Stimulated activated CD8-positive, alpha-beta memory T cell treated with anti-CD3 and anti-CD28 coated beads, Interleukin-2, amount 100 ng/mL, for 48 hours (primary cell): ENCODE data around the gene DND1.
"Not testable (repeated sequence)": the region's sequence is repeated elsewhere in the genome, so short reads cannot be mapped to it uniquely, and the experiment has no call there.

Experiments used
- DNase-seq, 2 donors: peaks; one replicate each; pipeline ENCODE4 v3.0.0-alpha.2; 2020; ENCODE audit warnings: low read depth in 2 of 2

DND1 gene

DNA sequence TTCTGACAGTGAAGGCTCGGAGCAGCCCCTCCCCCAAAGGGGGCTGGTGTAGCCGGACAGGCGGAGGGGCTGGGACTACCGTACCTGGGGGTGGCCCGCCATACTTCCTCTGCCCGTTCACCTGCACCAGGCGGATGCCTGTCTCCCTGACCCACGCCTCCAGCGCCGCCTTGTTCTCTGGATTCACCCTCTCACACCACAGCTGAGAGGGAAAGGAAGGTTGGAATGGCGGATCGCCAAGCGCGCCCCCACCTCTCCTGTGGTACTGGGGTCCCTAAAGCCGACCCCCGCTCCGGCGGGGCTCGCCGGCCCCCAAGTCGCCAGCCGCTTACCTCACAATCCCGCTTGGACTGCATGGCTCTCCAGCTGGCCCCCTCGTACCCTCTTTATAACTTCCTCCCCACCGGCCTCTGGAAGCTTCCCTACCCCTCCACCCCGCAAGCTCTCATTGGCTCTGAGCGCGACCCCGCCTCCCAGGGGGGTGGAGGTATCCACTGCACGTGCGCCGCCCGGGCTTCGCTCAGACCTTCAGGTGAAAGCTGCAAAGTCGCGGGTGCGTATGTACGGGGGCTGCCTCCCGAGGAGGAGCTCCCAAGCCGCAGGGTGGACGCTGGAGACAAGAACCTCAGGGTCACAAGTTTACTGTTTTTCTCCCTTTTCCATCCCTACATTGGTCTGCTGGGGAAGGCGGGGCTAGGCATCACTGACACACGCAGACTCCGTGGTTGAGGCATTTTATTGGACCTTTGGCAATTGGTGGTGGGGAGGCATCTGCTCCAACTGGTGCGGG is at the start of gene DND1:
DND1 (minus strand) TSS at position 390 of the 790 bp plus-strand sequence; CDS start at position 356, 34 bp downstream.
- no peak for DNase-seq

DNA sequence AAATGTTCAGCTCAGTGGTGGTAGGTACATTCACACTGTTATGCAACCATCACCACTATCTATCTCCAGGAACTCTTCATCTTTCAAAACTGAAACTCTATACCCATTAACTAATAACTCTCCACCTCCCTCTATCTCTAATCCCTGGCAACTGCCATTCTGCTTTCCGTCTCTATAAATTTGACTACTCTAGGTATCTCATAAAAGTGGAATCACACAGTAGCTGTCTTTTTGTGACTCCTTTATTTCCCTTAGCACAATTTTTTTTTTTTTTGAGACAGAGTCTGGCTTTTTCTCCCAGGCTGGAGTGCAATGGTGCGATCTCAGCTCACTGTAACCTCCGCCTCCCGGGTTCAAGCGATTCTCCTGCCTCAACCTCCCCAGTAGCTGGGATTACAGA is 48.0 kb upstream of the DND1 start:
- DNase-seq = not testable (repeated sequence)

DNA sequence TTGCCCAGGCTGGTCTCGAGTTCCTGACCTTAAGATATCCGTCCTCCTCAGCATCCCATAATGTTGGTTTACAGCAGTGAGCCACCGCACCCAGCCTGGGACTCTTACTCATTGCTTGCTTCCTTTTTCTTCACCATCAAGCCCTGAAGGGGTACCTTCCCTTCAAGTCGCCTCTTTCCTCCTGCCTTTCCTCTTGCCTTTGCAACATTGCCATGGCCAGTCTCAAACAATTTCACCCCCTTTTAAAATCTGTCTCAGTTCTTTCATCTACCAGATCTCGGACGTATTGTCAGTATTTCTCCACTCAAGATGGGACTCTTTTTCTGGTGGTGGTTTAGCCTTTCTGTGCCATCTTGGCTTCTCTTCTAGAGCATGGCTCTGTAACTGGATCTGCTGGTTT is 47.4 kb upstream of the DND1 start:
- not testable (repeated sequence) for DNase-seq

DNA sequence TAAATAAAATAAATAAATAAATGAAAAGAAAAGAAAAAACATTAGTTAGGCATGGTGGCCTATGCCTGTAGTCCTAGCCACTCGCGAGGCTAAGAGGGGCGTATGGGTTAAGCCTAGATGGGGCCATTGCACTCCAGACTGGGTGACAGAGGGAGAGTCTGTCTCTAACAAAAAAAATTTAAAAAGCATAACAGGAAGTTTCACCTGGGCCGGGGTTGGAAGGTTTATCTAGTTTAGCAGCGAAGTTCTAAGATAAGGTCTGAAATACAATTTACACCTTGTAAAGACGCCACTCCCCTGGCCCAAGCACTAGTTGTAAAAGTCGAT is 44.9 kb upstream of the DND1 start:
- DNase-seq = no peak

DNA sequence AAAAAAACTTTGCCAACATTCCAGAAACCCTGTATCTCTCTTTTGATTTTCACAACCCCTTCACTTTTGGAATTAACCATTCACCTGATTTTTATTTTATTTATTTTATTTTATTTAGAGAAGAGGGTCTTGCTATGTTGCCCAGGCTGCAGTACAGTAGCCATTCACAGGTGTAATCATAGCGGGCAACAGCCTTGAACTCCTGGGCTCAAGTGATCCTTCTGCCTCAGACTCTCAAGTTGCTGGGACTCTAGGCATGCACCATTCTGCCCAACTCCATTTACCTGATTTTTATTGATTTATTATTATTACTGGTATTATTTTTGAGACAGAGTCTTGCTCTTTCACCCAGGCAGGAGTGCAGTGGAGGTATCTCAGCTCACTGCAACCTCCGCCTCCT is 42.9 kb upstream of the DND1 start:
- DNase-seq = not testable (repeated sequence)

DNA sequence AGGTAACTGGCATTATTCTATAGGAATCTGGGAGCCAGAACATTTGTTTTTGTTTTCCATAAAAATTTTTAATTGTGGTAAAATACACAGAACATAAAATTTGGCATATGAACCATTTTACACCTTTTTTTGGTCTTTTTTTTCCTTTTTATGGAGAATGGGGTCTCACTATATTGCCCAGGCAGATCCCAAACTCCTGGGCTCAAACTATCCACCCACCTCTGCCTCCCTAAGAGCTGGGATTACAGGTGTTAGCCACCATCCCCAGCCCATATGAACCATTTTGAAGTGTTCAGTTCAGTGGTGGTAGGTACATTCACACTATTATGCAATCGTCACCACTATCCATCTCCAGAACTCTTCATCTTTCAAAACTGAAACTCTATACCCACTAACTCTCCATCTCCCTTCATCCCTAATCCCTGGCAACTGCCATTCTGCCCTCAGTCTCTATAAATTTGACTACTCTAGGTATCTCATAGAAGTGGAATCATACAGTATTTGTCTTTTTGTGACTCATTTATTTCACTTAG is 40.3 kb upstream of the DND1 start:
- DNase-seq = no peak

DNA sequence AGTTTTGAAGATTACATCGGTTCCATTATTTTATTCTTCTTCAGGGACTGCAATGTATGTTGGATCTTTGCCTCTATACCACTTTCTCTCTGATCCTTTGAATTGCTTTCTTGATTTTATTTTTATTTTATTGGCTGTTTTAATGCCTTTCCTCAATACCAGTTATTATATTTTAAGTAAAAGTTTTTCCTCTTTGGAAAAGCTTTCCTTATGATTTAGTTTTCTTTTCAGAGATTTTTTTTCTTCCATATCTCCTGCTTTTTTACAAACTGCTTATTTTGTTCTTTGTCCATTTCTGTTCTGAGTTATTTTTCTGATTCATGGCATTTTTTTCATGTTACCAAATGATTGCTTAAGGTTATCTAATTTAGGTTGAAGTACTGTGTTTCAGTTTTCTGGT is 38.4 kb upstream of the DND1 start:
- no peak for DNase-seq

DNA sequence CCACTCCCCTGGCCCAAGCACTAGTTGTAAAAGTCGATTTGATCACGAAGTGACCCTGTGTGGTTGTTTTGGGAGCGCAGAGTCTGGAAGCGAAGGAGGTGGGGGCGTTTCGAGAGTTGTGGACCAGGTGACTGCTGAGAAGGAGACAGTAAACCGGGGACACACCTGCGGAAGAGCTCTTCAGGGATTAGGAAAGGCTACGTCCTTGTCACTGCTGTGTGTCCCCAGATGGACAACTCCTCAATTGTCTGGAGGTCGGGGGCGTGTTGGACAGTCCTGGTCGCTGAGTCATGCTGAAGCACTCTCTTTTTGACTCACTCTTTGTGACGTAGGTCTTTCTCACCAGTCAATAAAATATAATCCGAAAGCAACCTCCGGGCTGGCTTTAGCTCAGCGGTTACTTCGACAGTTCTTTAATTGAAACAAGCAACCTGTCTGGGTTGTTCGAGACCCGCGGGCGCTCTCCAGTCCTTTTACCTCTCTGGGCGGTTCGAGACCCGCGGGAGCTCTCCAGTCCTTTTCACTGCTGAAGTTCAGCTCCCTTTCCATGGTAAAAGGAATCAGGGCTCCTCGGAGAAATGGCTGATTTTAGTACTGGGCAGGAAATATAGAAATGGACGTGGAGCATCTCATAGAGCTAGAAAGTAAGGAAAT is 37.6 kb upstream of the DND1 start:
- DNase-seq = peak; percentile 64 to 80

DNA sequence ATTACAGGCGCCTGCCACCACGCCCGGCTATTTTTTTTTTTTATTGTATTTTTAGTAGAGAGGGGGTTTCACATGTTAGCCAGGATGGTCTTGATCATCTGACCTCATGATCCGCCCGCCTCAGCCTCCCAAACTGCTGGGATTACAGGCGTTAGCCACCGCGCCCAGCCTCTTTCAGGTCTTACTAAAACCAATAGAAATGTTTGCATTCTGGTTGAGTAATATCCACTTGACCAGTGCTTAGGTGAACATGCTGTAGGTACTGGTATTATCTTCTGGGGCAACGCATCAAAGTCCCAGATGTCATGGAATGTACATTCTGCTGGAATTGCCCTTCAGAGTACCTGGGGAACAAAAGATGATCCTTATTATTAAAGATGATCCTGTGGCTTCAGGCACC is 35.4 kb upstream of the DND1 start:
- DNase-seq = not testable (repeated sequence)

DNA sequence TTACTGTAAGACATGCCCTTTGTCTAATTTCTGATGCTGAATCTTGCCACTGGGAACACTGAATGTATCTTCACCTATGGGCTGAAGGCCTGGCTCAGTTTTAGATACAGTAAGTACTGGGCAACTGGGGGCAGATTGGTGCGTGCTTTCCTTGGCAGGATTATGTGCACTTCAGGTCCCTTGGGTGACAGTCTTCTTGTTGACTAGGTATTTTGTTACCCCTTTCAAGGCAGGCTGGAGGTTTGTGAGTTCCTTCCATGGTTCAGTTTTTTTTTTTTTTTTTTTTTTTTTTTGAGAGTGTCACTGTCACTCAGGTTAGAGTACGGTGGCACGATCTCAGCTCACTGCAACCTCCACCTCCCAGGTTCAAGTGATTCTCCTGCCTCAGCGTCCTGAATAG is 34.4 kb upstream of the DND1 start:
- no peak for DNase-seq

DNA sequence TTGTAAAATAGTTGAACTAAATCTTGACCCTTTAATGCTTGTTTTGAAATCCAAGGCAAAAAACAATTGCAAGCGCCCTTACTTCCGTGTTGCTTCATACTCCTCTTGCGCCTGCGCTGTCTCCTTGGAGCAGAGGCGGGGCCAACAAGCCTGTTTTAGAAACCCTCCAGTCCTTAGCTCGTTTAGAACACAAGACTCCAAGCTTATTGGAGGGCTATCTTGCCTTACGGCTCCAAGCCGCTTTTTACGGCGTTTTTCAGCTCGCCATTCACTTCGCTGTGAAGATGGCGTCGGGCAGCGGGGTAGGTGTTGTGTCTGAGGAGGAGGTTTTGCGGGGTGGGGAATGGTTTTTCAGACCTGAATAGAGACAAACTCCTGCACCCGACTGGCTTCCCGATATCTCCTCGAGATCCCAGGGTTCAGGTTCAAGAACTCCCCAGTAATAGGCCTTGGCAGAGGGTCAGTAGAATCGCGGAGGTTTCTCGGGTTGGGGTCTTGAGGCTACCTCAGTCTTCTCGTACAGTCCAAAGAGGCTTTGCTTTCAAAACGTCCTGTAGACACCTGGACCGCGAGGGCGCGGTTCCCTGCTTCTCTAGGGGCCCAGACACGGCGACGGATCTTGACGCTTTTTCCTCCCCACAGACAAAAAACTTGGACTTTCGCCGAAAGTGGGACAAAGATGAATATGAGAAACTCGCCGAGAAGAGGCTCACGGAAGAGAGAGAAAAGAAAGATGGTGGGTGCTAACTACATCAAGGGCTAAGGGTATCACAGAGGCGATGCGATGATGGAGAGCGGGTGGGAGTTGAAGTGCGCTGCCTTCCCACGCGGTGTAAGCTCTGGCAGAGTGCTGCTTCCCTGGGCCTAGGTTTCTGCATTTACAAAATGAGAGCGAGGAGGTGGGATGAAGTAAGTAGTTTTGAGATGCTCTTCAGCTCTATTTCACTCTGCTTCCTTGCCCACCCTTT is 27.1 kb upstream of the DND1 start, which contains the start of gene ZMAT2:
ZMAT2 (plus strand) TSS at position 271 of the 968 bp plus-strand sequence; CDS start at position 285, 14 bp downstream.
- DNase-seq = peak; percentile 80 to 86

DNA sequence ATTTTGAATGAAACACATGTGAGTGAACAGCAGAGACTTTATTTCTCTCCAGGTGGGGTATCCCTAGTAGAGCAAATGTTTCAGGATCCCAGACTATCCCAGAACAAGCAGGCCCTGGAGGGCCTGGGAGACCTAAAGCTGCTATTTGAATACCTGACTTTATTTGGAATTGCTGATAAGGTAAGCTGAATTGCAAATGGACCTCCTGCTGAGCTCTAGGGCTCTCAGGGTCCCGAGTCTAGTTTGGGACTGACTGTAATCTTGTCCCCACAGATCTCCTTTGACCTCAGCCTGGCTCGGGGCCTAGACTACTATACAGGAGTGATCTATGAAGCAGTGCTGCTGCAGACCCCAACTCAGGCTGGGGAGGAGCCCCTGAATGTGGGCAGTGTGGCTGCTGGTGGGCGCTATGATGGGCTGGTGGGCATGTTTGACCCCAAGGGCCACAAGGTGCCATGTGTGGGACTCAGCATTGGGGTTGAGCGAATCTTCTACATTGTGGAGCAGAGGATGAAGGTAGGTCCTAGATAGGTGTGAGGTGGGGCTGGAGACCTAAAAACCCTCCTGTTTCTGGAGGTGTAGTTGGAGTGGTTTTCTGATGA is 23.6 kb upstream of the DND1 start:
- no peak for DNase-seq

DNA sequence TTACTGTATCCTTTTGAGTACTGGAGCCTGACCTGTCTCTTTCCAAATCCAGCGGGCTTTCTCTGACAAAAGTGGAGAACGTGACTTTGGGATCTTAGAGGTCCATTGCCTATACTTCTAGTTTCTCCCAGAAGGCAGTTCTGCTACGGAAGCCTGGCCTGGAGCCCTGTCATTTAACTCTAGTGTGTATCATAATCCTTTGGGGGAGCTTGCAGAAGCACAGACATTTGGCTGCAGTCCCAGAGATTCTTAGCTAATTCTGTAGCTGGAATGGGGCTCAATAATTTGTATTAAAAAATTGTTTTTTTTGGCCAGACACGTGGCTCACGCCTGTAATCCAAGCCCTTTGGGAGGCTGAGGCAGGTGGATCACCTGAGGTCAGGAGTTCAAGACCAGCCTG is 20.9 kb upstream of the DND1 start:
- no peak for DNase-seq

DNA sequence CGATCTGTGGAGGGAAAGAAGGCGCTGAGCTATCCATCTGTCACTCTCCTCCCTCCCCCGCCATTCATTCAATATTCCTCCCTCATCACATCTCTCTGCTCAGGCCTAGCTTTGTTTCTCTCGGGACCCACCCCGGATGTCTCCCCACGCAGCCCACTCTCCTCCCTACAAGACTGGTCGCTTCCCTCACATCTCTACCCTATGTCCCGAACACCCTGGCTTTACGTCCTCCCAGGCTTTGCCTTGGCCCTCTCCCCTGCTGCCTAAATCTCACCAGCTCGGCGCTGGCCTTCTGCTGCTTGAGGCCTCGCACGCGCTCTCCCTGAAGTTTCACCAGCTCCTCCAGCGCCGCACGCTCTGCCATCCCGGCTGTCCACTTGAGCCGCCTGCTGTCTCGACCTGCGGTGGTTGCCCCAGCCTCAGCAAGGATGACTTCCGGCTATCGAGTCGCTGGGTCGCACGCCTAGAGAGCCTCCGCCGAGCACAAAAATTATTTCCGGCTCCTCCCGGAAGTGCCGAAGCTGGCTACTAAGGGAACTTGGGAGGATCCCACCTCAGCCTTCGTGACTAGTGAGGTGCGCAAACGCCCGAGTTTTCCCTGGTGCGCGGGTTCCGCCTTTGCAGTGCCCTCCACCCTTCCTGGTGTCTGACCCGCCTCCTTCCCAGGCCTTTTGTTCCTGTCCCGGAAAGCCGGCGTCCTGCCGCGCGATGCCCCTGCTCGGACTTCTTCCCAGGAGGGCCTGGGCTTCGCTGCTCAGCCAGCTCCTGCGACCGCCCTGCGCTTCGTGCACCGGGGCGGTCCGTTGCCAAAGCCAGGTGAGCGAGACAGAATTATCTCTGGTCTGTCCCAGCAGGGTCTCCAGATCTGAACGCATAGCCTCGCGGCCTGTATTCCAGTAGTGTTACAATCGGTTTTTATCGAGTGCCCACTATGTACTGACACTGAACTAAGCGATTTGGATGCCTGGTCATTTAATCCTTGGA is 17.9 kb upstream of the DND1 start, which contains the start of the genes HARS1 and HARS2:
HARS1 (minus strand) TSS at position 430 of the 984 bp plus-strand sequence; CDS start at position 364, 66 bp downstream.
HARS2 (plus strand) TSS at position 515 of the 984 bp plus-strand sequence; CDS start at position 709, 194 bp downstream.
- DNase-seq = peak; percentile 77 to 83

DNA sequence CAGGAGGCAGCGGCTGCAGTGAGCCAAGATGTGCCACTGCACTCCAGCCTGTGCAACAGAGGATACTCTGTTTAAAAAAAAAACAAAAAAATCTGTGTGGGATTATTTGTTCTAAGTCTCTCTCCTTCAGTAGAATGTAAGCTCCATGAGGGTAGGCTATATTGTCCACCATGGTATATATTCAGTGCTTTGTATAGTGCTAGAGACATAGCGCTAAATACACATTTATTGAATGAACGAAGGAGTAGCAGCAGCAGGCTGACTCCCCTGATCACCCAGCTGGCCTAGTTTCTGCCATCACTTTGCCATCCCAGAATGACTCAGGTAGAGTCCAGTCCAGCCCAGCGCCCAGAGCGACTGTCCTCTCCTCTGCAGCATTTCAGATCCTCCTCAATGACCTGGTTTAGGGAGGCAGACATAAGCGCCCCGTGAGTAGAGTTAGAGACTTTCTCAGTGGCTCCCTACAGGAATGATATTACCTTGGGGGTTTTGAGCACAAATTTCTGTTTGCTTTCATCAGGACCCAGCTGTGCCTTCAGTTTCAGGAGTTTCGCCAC is 17.1 kb upstream of the DND1 start:
- no peak for DNase-seq

DNA sequence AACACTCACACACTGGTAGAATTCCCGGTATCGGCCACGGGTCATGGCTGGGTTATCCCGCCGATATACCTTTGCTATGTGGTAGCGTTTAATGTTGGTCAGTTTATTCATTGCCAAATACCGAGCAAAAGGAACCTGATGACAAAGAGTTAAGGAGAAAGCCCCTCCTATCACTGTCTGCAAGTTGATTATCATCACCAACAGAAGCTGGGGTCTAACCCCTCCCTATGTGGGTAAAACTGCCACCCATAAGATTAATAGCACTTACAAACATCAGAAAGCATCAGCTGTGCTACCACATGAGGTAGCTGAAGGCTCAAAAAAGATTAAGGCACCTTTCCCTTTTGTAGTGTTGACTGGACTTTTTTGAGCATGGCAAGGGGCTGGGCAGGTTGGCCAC is 5.6 kb upstream of the DND1 start:
- DNase-seq = no peak

DNA sequence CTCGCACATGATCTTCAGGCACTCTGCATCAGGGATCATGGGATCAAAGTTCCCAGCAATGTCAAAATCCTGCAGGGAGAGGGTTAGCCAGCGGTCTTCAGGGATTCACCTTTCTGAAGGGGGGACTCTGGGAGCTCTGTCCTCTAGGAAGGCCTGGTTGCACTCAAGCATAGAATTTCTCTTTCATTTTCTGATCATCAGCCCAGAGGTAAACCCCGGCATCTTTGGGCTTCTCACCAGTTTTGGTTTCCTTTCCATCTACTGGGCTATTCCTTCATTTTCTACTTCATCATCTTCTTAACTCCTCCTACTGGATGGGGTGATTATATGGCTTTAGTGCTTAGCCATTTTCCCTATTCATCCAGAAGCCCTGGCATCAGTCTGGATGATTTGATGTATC is 4.6 kb upstream of the DND1 start:
- DNase-seq = no peak

DNA sequence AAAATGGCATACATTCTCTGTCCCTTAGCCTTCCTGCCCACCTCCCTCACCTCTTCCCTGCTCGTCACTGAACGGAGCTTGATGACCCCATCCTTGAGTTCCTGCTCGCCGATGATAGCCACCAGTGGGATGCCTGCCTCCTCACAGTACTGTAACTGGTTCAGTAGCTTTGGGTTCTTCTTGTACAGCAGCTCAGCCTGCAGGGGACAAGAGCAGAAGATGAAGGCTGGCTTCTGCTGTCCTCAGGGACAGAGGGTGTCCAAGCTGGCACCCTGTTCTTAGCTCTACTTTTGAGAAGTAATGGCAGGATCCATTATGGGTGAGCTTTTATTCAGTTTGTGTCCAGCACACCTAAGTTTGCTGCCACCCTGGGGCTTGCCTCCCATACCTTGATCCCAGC is 1.3 kb upstream of the DND1 start:
- DNase-seq = no peak

DNA sequence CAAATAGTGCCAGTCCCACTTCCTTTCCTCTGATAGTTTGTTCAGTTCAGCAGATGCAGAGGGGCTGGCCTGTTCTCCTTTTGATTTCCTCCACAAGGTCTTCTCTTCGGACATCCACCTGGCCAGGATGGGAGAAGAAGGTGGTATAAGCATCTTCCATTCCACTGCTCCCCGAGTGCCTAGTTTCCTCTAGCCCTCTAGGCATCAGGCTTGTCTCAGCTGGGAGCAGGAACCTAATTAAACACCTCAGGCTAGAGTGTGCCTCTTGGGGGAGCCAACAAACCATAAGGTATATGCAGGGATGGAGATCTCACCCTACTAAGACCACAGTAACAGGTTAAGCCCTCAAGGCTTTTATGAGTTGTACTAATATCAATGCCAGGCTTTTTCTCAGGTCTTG is 835 bp upstream of the DND1 start:
- no peak for DNase-seq
